Type B pancreatic cell (in vitro differentiated cells): Measurements from ENCODE around the gene RAB23. TPM values are rescaled to one million over a fixed set of nuclear protein-coding genes. Genes with fewer than 3 reads are reported as not detected.

Experiments
- DNase-seq: peaks from one replicate; pipeline ENCODE4 v3.0.0; 2021; ENCODE audit warnings: mixed read lengths; ENCODE audit not compliant: unreplicated experiment; ENCODE audit errors: extremely low spot score
- H3K27ac Mint-ChIP-seq: 2 replicates; pipeline ENCODE4 v1.8.0; 2021; ENCODE audit warnings: mild to moderate bottlenecking, mixed read lengths
- H3K27me3 Mint-ChIP-seq: 2 replicates; pipeline ENCODE4 v1.8.0; 2021; ENCODE audit warnings: mixed read lengths
- H3K36me3 Mint-ChIP-seq: 2 replicates; pipeline ENCODE4 v1.8.0; 2021; ENCODE audit warnings: mixed read lengths
- H3K4me1 Mint-ChIP-seq: one replicate; pipeline ENCODE4 v1.8.0; 2021; ENCODE audit warnings: mixed read lengths; ENCODE audit not compliant: unreplicated experiment
- H3K4me3 Mint-ChIP-seq: 2 replicates; pipeline ENCODE4 v1.8.0; 2021; ENCODE audit warnings: mild to moderate bottlenecking, mixed read lengths
- H3K9me3 Mint-ChIP-seq: 2 replicates; pipeline ENCODE4 v1.8.0; 2021; ENCODE audit warnings: mixed read lengths
- total RNA-seq: library from RNA; stranded (reverse); gene quantifications from 2 replicates; pipeline ENCODE4 v1.2.1, GENCODE V29; 2021; ENCODE audit warnings: low replicate concordance
- TF ChIP-seq, protein P1 (sequence below): fragments of 200-600 bp; sonication (generic); conservative IDR thresholded peaks from 2 replicates; pipeline ENCODE4 v1.5.0; 2021; ENCODE audit warnings: antibody characterized with exemption, mild to moderate bottlenecking

RAB23 gene
- total RNA-seq, 1 donor from 2014 or later: 17.4 TPM

DNA sequence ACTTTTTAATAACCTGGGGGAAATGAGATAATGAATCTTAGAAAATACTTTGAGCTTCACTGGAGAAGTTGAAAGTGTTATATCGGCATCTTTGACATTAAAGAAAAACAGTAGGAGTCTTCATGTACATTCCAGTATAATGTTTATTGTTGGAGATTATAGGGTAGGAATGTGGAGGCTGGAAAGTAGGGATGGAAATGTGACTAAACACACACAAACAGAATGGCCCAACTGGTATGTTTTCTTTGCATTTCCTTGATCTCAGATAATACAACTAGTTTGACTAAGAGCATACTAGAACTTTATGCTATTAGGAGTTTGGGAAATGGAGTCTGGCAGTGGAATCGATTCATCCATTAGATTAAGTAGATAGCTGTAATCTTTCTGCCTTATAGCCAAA is 60.1 kb downstream of the RAB23 start:
- H3K27ac Mint-ChIP-seq: no peak overlapping the region
- H3K27me3 Mint-ChIP-seq: no peaks in the 10 kb centered on the region
- no peak overlapping the region for H3K4me3 Mint-ChIP-seq
- H3K9me3 Mint-ChIP-seq: peaks cover 11% of the 10 kb centered on the region
- peaks cover 40% of the 10 kb centered on the region for H3K36me3 Mint-ChIP-seq
- no peak for DNase-seq
- TF ChIP-seq, protein P1, sequence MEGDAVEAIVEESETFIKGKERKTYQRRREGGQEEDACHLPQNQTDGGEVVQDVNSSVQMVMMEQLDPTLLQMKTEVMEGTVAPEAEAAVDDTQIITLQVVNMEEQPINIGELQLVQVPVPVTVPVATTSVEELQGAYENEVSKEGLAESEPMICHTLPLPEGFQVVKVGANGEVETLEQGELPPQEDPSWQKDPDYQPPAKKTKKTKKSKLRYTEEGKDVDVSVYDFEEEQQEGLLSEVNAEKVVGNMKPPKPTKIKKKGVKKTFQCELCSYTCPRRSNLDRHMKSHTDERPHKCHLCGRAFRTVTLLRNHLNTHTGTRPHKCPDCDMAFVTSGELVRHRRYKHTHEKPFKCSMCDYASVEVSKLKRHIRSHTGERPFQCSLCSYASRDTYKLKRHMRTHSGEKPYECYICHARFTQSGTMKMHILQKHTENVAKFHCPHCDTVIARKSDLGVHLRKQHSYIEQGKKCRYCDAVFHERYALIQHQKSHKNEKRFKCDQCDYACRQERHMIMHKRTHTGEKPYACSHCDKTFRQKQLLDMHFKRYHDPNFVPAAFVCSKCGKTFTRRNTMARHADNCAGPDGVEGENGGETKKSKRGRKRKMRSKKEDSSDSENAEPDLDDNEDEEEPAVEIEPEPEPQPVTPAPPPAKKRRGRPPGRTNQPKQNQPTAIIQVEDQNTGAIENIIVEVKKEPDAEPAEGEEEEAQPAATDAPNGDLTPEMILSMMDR: no peak
- no peaks in the 10 kb centered on the region for H3K4me1 Mint-ChIP-seq

DNA sequence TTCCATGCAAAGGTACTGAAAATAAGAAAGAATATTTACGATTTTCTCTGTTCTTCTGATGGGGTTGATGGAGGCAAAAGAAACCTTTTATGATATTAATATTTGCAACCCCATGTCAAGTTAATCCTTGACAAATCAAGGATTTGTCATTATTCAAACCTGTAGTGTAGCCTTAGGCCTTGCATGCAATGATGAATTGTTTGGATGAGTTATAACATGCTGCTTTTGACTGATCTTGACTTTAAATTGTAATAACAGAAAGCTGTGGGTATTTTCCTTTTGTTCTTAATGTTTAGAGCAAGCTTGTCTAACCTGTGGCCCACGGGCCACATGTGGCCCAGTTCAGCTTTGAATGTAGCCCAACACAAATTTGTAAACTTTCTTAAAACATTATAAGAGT is 63.0 kb downstream of the RAB23 start:
- H3K36me3 Mint-ChIP-seq: peaks cover 22% of the 10 kb centered on the region
- no peak overlapping the region for H3K27ac Mint-ChIP-seq
- H3K9me3 Mint-ChIP-seq: no peaks in the 10 kb centered on the region
- H3K4me3 Mint-ChIP-seq: no peak overlapping the region
- H3K4me1 Mint-ChIP-seq: no peaks in the 10 kb centered on the region
- no peaks in the 10 kb centered on the region for H3K27me3 Mint-ChIP-seq
- no peak for DNase-seq
- TF ChIP-seq, protein P1: no peak

DNA sequence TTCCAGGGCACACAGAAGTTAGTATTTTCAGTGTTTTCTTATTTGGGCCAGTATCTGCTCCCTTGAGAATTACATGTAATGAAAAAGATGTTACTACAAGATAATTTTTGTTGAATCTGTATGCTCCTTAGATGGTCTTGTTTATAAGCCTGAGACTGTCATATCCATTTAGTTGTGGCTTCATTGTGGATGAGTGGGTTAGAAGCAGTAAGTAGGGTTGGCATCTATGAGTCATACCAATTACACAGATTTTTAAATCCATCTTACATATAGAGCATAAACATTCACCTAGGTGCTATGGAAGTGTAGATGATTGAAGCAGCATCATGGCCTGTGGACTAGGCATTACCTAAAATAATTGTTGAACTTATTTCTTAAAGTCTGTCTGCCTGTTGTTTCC is 63.4 kb downstream of the RAB23 start:
- Mint-ChIP-seq H3K27ac (no peak overlapping the region), H3K36me3 (peaks cover 20% of the 10 kb centered on the region), H3K4me1 (no peaks in the 10 kb centered on the region), H3K27me3 (no peaks in the 10 kb centered on the region), H3K9me3 (no peaks in the 10 kb centered on the region), H3K4me3 (no peak overlapping the region)
- TF ChIP-seq, protein P1: no peak
- DNase-seq: no peak

DNA sequence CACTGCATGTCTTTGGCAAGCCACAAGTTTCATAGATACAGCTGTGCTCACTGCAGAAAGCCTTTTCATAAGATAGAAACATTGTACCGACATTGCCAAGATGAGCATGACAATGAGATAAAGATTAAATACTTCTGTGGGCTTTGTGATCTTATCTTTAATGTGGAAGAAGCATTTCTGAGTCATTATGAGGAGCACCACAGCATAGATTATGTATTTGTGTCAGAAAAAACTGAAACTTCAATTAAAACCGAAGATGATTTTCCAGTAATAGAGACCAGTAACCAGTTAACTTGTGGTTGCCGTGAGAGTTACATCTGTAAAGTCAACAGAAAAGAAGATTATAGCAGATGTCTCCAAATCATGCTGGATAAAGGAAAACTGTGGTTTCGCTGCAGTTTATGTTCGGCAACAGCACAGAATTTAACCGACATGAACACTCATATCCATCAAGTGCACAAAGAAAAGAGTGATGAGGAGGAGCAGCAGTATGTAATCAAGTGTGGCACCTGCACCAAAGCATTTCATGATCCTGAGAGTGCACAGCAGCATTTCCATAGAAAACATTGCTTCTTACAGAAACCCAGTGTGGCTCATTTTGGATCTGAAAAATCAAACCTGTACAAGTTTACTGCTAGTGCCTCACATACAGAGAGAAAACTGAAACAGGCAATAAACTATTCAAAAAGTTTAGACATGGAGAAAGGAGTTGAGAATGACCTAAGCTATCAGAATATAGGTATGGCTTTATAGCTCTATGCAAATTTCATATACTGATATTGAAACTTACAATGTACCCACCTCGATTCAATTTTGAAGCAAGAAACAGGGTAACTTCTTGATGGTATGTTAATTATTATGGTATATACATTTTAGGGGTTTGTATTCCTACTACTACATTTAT is 73.9 kb downstream of the RAB23 start:
- DNase-seq: no peak
- no peak overlapping the region for H3K4me3 Mint-ChIP-seq
- peaks cover 39% of the 10 kb centered on the region for H3K36me3 Mint-ChIP-seq
- no peak overlapping the region for H3K27ac Mint-ChIP-seq
- no peaks in the 10 kb centered on the region for H3K27me3 Mint-ChIP-seq
- H3K9me3 Mint-ChIP-seq: no peaks in the 10 kb centered on the region
- TF ChIP-seq, protein P1: no peak
- H3K4me1 Mint-ChIP-seq: no peaks in the 10 kb centered on the region

DNA sequence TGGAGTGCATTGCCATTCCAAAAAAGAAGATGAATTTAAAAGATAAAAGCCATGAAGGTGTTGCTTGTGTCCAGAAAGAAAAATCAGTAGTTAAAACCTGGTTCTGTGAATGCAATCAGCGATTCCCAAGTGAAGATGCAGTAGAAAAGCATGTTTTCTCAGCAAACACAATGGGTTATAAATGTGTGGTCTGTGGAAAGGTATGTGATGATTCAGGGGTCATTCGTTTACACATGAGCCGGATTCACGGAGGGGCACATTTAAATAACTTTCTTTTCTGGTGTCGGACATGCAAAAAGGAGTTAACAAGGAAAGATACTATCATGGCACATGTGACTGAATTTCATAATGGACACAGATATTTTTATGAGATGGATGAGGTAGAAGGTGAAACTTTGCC is 74.7 kb downstream of the RAB23 start:
- no peak overlapping the region for H3K27ac Mint-ChIP-seq

More for the DNA sequence above, 74.7 kb downstream of the RAB23 start:
- Mint-ChIP-seq H3K4me3 (no peak overlapping the region), H3K4me1 (no peaks in the 10 kb centered on the region), H3K9me3 (no peaks in the 10 kb centered on the region), H3K36me3 (peaks cover 44% of the 10 kb centered on the region), H3K27me3 (no peaks in the 10 kb centered on the region)
- TF ChIP-seq, protein P1: no peak
- DNase-seq: no peak
